NCI-H226 (cell line): ENCODE measurements around the gene GRHL3.

Experiments used
- DNase-seq: peaks from one replicate; pipeline ENCODE4 v3.0.0-alpha.2; 2015

GRHL3 gene

GRCh38 chr1:24379733-24380315 lies 60.7 kb downstream of the GRHL3 start:
- peak; percentile 27 for DNase-seq

GRCh38 chr1:24380508-24380907 lies 61.4 kb downstream of the GRHL3 start:
- DNase-seq = no peak

GRCh38 chr1:24381256-24381655 lies 62.1 kb downstream of the GRHL3 start:
- DNase-seq = no peak

GRCh38 chr1:24382165-24382577 lies 63.0 kb downstream of the GRHL3 start:
- no peak for DNase-seq

GRCh38 chr1:24383381-24383940 lies 64.3 kb downstream of the GRHL3 start:
- no peak for DNase-seq

GRCh38 chr1:24384251-24385090 lies 65.3 kb downstream of the GRHL3 start:
- peak; percentile 22 for DNase-seq

- peak; percentile 52 for DNase-seq
Measured at GRCh38 chr1:24385160-24385940, 66.2 kb downstream of the GRHL3 start.

- no peak for DNase-seq
Measured at GRCh38 chr1:24386241-24386640, 67.1 kb downstream of the GRHL3 start.

- DNase-seq = no peak
Measured at GRCh38 chr1:24386931-24387330, 67.8 kb downstream of the GRHL3 start.

- no peak for DNase-seq
Measured at GRCh38 chr1:24387636-24388175, 68.5 kb downstream of the GRHL3 start.

GRCh38 chr1:24388331-24388885 lies 69.3 kb downstream of the GRHL3 start:
- no peak for DNase-seq

GRCh38 chr1:24389231-24389678 lies 70.1 kb downstream of the GRHL3 start:
- no peak for DNase-seq

- peak; percentile 72 for DNase-seq
Measured at GRCh38 chr1:24390924-24391782, 72.0 kb downstream of the GRHL3 start.

GRCh38 chr1:24391882-24392603 lies 72.9 kb downstream of the GRHL3 start:
- DNase-seq = peak; percentile 54

- DNase-seq = no peak
Measured at GRCh38 chr1:24392604-24392946, 73.4 kb downstream of the GRHL3 start.

- no peak for DNase-seq
Measured at GRCh38 chr1:24392982-24393650, 74.0 kb downstream of the GRHL3 start.

- peak; percentile 94 for DNase-seq
Measured at GRCh38 chr1:24393892-24394291, 74.7 kb downstream of the GRHL3 start.

GRCh38 chr1:24400065-24400464 lies 80.9 kb downstream of the GRHL3 start:
- no peak for DNase-seq

GRCh38 chr1:24403806-24404205 lies 84.6 kb downstream of the GRHL3 start:
- no peak for DNase-seq
